Measurements from ENCODE around the gene RAB11FIP2. TPM values are rescaled to one million over a fixed set of nuclear protein-coding genes. Genes with fewer than 3 reads are reported as not detected.

The RAB11FIP2 gene
- total RNA-seq, 1 donor from 2014 or later, result 17.4 TPM

- Mint-ChIP-seq H3K9me3 (ENCODE audit: unreplicated experiment) (no peaks in the 10 kb centered on the region), H3K27me3 (ENCODE audit: low read depth, unreplicated experiment) (no peaks in the 10 kb centered on the region), H3K4me1 (ENCODE audit: low read depth, unreplicated experiment) (no peaks in the 10 kb centered on the region), H3K27ac (ENCODE audit: unreplicated experiment) (no peak overlapping the region), H3K4me3 (ENCODE audit: unreplicated experiment) (no peak overlapping the region), H3K36me3 (ENCODE audit: low read depth, unreplicated experiment) (no peaks in the 10 kb centered on the region)
- H3K9me3 ChIP-seq (ENCODE audit: insufficient read depth, low read depth, low read length), result no peaks in the 10 kb centered on the region
- no peak for TF ChIP-seq CTCF (IDR thresholded peaks at IDR 0.05; ENCODE audit: insufficient read depth, low read depth, low read length)
- TF ChIP-seq EZH2 (IDR thresholded peaks at IDR 0.05; ENCODE audit: insufficient read depth, low read length), result no peak
- H3K79me2 ChIP-seq (ENCODE audit: insufficient read depth, low read length), result no peaks in the 10 kb centered on the region
- H3K36me3 ChIP-seq (ENCODE audit: insufficient read depth, low read length), result no peaks in the 10 kb centered on the region
- FAIRE-seq (no peak), DNase-seq (ENCODE audit: low read depth) (no peak)
- no peak overlapping the region for H3K27ac ChIP-seq (ENCODE audit: low read depth, low read length)
- no peaks in the 10 kb centered on the region for H4K20me1 ChIP-seq (ENCODE audit: insufficient read depth, low read length)
- H3K9ac ChIP-seq (ENCODE audit: low read length), result no peak overlapping the region
- no peak overlapping the region for H2AFZ ChIP-seq (ENCODE audit: low read depth, low read length)
- H3K27me3 ChIP-seq (ENCODE audit: insufficient read depth, low read length), result no peaks in the 10 kb centered on the region
- H3K4me1 ChIP-seq (ENCODE audit: insufficient read depth, low read length), result no peaks in the 10 kb centered on the region
- H3K4me2 ChIP-seq (ENCODE audit: low read length), result no peak overlapping the region
- H3K4me3 ChIP-seq (ENCODE audit: insufficient read depth, low read depth, low read length), result no peak overlapping the region
Observed at GRCh38 chr10:118052816-118053215, 6.1 kb upstream of the RAB11FIP2 start.

GRCh38 chr10:118047880-118048279, 1.1 kb upstream of the RAB11FIP2 start:
- no peak for FAIRE-seq
- H3K27ac Mint-ChIP-seq (ENCODE audit: unreplicated experiment), result no peak overlapping the region
- peaks cover 6% of the 10 kb centered on the region for H3K4me1 ChIP-seq (ENCODE audit: insufficient read depth, low read length)
- H3K36me3 Mint-ChIP-seq (ENCODE audit: low read depth, unreplicated experiment), result no peaks in the 10 kb centered on the region
- TF ChIP-seq EZH2 (IDR thresholded peaks at IDR 0.05; ENCODE audit: insufficient read depth, low read length) (no peak), CTCF (IDR thresholded peaks at IDR 0.05; ENCODE audit: insufficient read depth, low read depth, low read length) (no peak)
- peak overlapping the region; percentile 90 for H3K4me3 Mint-ChIP-seq (ENCODE audit: unreplicated experiment)
- no peak overlapping the region for H3K27ac ChIP-seq (ENCODE audit: low read depth, low read length)
- DNase-seq (ENCODE audit: low read depth), result no peak
- H3K4me1 Mint-ChIP-seq (ENCODE audit: low read depth, unreplicated experiment), result peaks cover 4% of the 10 kb centered on the region
- no peaks in the 10 kb centered on the region for H3K36me3 ChIP-seq (ENCODE audit: insufficient read depth, low read length)
- H3K9me3 ChIP-seq (ENCODE audit: insufficient read depth, low read depth, low read length), result no peaks in the 10 kb centered on the region
- H3K27me3 ChIP-seq (ENCODE audit: insufficient read depth, low read length), result no peaks in the 10 kb centered on the region
- no peak overlapping the region for H2AFZ ChIP-seq (ENCODE audit: low read depth, low read length)
- no peak overlapping the region for H3K4me3 ChIP-seq (ENCODE audit: insufficient read depth, low read depth, low read length)
- H3K9me3 Mint-ChIP-seq (ENCODE audit: unreplicated experiment), result no peaks in the 10 kb centered on the region
- peak overlapping the region; percentile 88 for H3K4me2 ChIP-seq (ENCODE audit: low read length)
- no peak overlapping the region for H3K9ac ChIP-seq (ENCODE audit: low read length)
- no peaks in the 10 kb centered on the region for H3K27me3 Mint-ChIP-seq (ENCODE audit: low read depth, unreplicated experiment)
- peaks cover 33% of the 10 kb centered on the region for H3K79me2 ChIP-seq (ENCODE audit: insufficient read depth, low read length)
- H4K20me1 ChIP-seq (ENCODE audit: insufficient read depth, low read length), result peaks cover 2% of the 10 kb centered on the region

- Histone ChIP-seq H3K9me3 (ENCODE audit: insufficient read depth, low read depth, low read length) (no peaks in the 10 kb centered on the region), H3K4me1 (ENCODE audit: insufficient read depth, low read length) (peaks cover 9% of the 10 kb centered on the region), H3K27ac (ENCODE audit: low read depth, low read length) (peak overlapping the region; percentile 79), H3K79me2 (ENCODE audit: insufficient read depth, low read length) (peaks cover 39% of the 10 kb centered on the region), H3K27me3 (ENCODE audit: insufficient read depth, low read length) (no peaks in the 10 kb centered on the region), H2AFZ (ENCODE audit: low read depth, low read length) (peak overlapping the region; percentile 87), H3K9ac (ENCODE audit: low read length) (peak overlapping the region; percentile 87), H3K4me3 (ENCODE audit: insufficient read depth, low read depth, low read length) (peak overlapping the region; percentile 76), H3K4me2 (ENCODE audit: low read length) (peak overlapping the region; percentile 88), H4K20me1 (ENCODE audit: insufficient read depth, low read length) (peaks cover 4% of the 10 kb centered on the region), H3K36me3 (ENCODE audit: insufficient read depth, low read length) (no peaks in the 10 kb centered on the region)
- DNase-seq (ENCODE audit: low read depth) (no peak), FAIRE-seq (no peak)
- Mint-ChIP-seq H3K4me3 (ENCODE audit: unreplicated experiment) (peak overlapping the region; percentile 90), H3K27me3 (ENCODE audit: low read depth, unreplicated experiment) (no peaks in the 10 kb centered on the region), H3K9me3 (ENCODE audit: unreplicated experiment) (no peaks in the 10 kb centered on the region), H3K36me3 (ENCODE audit: low read depth, unreplicated experiment) (no peaks in the 10 kb centered on the region), H3K27ac (ENCODE audit: unreplicated experiment) (peak overlapping the region; percentile 71), H3K4me1 (ENCODE audit: low read depth, unreplicated experiment) (peaks cover 6% of the 10 kb centered on the region)
- no peak for TF ChIP-seq CTCF (IDR thresholded peaks at IDR 0.05; ENCODE audit: insufficient read depth, low read depth, low read length)
- TF ChIP-seq EZH2 (IDR thresholded peaks at IDR 0.05; ENCODE audit: insufficient read depth, low read length), result no peak
Observed at GRCh38 chr10:118047157-118047719, 497 bp upstream of the RAB11FIP2 start.

All from astrocyte (in vitro differentiated cells and primary cell).